BLaER1 (cell line): Measurements from ENCODE around the gene CDH23.

Source experiments
- H3K27ac ChIP-seq: shearing (Covaris generic); formaldehyde crosslinking; 2 replicates; pipeline ENCODE4 v1.8.1; 2022
- H3K27me3 ChIP-seq: shearing (Covaris generic); formaldehyde crosslinking; 2 replicates; pipeline ENCODE4 v1.8.1; 2022
- H3K36me3 ChIP-seq: shearing (Covaris generic); formaldehyde crosslinking; 2 replicates; pipeline ENCODE4 v1.8.1; 2022
- H3K4me1 ChIP-seq: shearing (Covaris generic); formaldehyde crosslinking; 2 replicates; pipeline ENCODE4 v1.8.1; 2022
- H3K4me2 ChIP-seq: shearing (Covaris generic); formaldehyde crosslinking; 2 replicates; pipeline ENCODE4 v1.8.1; 2022
- H3K4me3 ChIP-seq: shearing (Covaris generic); formaldehyde crosslinking; 2 replicates; pipeline ENCODE4 v1.8.1; 2022
- H3K9ac ChIP-seq: shearing (Covaris generic); formaldehyde crosslinking; 2 replicates; pipeline ENCODE4 v1.8.1; 2022
- H3K9me3 ChIP-seq: shearing (Covaris generic); formaldehyde crosslinking; 2 replicates; pipeline ENCODE4 v1.8.1; 2022
- H4K20me1 ChIP-seq: shearing (Covaris generic); formaldehyde crosslinking; 2 replicates; pipeline ENCODE4 v1.8.1; 2022
- Cebpa-rat ChIP-seq: shearing (Covaris generic); IDR thresholded peaks from 2 replicates; pipeline ENCODE4 v1.8.1; 2022

Gene CDH23

DNA sequence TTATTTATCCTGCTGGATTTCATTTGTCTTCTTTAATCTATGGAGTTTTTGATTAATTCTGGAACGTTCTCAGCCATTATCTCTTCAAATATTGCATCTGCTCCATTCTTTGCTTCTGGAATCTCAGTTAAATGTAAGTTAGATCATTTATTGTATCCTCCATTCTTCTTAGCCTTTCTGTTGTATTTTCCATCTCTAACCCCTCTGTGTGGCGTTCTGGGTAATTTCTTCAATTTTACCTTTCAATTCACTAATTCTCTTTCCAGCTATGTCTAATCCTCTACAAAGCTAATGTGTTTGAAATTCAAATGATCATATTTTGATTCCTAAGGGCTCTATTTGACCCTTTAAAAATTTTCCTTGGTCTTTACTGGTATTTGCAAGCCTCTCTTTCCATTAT is 92.4 kb downstream of the CDH23 start:
- H3K9ac ChIP-seq, result no peak overlapping the region
- no peaks in the 10 kb centered on the region for H3K36me3 ChIP-seq
- H4K20me1 ChIP-seq, result no peaks in the 10 kb centered on the region
- no peak for TF ChIP-seq Cebpa-rat
- H3K27me3 ChIP-seq, result no peaks in the 10 kb centered on the region
- no peak overlapping the region for H3K4me2 ChIP-seq
- H3K9me3 ChIP-seq, result peaks cover 7% of the 10 kb centered on the region
- H3K4me3 ChIP-seq, result no peak overlapping the region
- H3K4me1 ChIP-seq, result peaks cover 3% of the 10 kb centered on the region; the same call in 1 of the 2 replicates
- H3K27ac ChIP-seq, result no peak overlapping the region

DNA sequence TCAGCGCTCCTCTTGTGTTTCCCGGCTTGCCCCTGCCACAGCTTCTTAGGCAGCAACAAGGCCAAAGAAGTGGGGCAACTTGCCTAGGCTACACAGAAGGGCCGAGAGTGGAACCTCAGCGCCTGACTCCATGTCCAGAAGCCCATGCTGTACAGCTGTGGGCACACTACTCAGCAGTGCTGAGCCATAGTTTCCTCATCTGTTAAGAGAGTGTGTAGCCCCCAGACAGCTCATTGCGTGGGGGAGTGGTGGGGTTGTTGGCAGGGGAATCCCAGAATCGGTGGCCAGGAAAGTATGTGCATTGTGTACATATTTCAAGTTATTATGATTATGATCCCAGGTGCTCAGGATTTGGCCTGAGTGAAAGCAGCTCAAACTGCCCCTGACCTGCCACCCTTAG is 96.2 kb downstream of the CDH23 start:
- Histone ChIP-seq H3K36me3 (no peaks in the 10 kb centered on the region), H3K27me3 (no peaks in the 10 kb centered on the region), H4K20me1 (no peaks in the 10 kb centered on the region), H3K9ac (no peak overlapping the region), H3K27ac (no peak overlapping the region), H3K4me1 (peaks cover 5% of the 10 kb centered on the region; the same call in 1 of the 2 replicates), H3K4me3 (no peak overlapping the region), H3K4me2 (no peak overlapping the region), H3K9me3 (peaks cover 7% of the 10 kb centered on the region)
- TF ChIP-seq Cebpa-rat, result no peak

DNA sequence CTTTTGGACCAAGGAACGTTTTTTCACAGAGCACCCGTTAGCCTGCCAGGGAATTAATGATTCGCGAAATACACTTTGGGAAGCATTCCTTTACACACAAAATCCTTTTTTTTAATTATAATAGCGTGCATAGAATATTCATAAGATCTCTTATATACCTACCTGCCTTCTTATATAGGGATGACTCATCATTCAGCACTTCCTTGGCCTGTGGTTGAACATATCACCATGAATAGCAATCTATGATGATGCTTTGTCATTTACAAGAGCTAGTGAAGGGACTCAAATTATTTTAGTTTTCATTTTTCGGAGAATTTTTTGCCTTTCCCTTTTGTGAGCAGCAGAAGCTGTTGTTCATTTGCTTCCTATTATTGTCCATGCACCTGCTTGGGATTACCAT is 97.0 kb downstream of the CDH23 start:
- no peak overlapping the region for H3K27ac ChIP-seq
- no peak overlapping the region for H3K4me2 ChIP-seq
- H3K9me3 ChIP-seq, result peaks cover 7% of the 10 kb centered on the region
- no peak overlapping the region for H3K4me3 ChIP-seq
- H3K4me1 ChIP-seq, result peaks cover 5% of the 10 kb centered on the region; the same call in 1 of the 2 replicates
- no peaks in the 10 kb centered on the region for H3K36me3 ChIP-seq
- no peaks in the 10 kb centered on the region for H3K27me3 ChIP-seq
- no peak for TF ChIP-seq Cebpa-rat
- H3K9ac ChIP-seq, result no peak overlapping the region
- H4K20me1 ChIP-seq, result no peaks in the 10 kb centered on the region

DNA sequence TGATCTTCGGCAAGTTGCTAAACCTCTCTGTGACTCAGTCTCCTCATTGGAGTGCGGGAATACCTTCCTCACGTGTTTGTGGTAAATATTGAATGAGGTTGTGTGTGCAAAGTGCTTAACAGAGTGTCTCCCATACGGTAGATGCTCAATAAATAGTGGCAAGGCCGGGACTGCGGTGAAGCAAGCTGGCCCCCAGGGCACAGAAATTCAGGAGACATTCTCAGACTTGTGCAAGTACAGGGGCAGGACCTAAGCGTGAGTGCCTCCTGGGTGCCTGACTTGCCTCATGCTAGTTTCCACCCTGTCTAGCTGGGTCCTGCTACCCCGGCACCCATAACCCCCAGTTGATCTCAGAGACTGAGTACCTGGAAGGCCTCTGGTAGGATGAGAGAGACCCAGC is 97.8 kb downstream of the CDH23 start:
- Histone ChIP-seq H3K4me2 (no peak overlapping the region), H3K4me3 (no peak overlapping the region)

GRCh38 chr10:71494980-71495381 is 98.3 kb downstream of the CDH23 start:
- Histone ChIP-seq H3K4me1 (peaks cover 5% of the 10 kb centered on the region; the same call in 1 of the 2 replicates), H3K9ac (no peak overlapping the region), H3K27ac (no peak overlapping the region), H3K4me3 (no peak overlapping the region), H4K20me1 (no peaks in the 10 kb centered on the region), H3K36me3 (no peaks in the 10 kb centered on the region), H3K27me3 (no peaks in the 10 kb centered on the region), H3K4me2 (no peak overlapping the region), H3K9me3 (no peaks in the 10 kb centered on the region)
- no peak for TF ChIP-seq Cebpa-rat

More for the DNA sequence above, 97.8 kb downstream of the CDH23 start:
- Histone ChIP-seq H3K9ac (no peak overlapping the region), H3K4me1 (peaks cover 5% of the 10 kb centered on the region; the same call in 1 of the 2 replicates), H3K36me3 (no peaks in the 10 kb centered on the region), H3K27ac (no peak overlapping the region), H3K9me3 (0 out of 2 replicates have a peak, but pooled peaks cover under 1% of the 10 kb centered on the region), H4K20me1 (no peaks in the 10 kb centered on the region), H3K27me3 (no peaks in the 10 kb centered on the region)
- no peak for TF ChIP-seq Cebpa-rat

- no peak overlapping the region for H3K9ac ChIP-seq
- no peaks in the 10 kb centered on the region for H3K36me3 ChIP-seq
- no peak for TF ChIP-seq Cebpa-rat
- peaks cover 5% of the 10 kb centered on the region; the same call in 1 of the 2 replicates for H3K4me1 ChIP-seq
- no peaks in the 10 kb centered on the region for H3K27me3 ChIP-seq
- no peak overlapping the region for H3K27ac ChIP-seq
- no peaks in the 10 kb centered on the region for H4K20me1 ChIP-seq
- H3K9me3 ChIP-seq, result no peaks in the 10 kb centered on the region
- no peak overlapping the region for H3K4me2 ChIP-seq
- H3K4me3 ChIP-seq, result no peak overlapping the region
These were observed 100.4 kb downstream of the CDH23 start for GRCh38 chr10:71496927-71497762.

- Histone ChIP-seq H3K9me3 (no peaks in the 10 kb centered on the region), H3K27ac (no peak overlapping the region), H3K4me2 (no peak overlapping the region), H3K4me3 (no peak overlapping the region), H3K9ac (no peak overlapping the region), H3K4me1 (peaks cover 5% of the 10 kb centered on the region; the same call in 1 of the 2 replicates), H4K20me1 (no peaks in the 10 kb centered on the region), H3K27me3 (no peaks in the 10 kb centered on the region), H3K36me3 (no peaks in the 10 kb centered on the region)
- TF ChIP-seq Cebpa-rat, result no peak
These were observed 101.1 kb downstream of the CDH23 start for GRCh38 chr10:71497763-71498326.

DNA sequence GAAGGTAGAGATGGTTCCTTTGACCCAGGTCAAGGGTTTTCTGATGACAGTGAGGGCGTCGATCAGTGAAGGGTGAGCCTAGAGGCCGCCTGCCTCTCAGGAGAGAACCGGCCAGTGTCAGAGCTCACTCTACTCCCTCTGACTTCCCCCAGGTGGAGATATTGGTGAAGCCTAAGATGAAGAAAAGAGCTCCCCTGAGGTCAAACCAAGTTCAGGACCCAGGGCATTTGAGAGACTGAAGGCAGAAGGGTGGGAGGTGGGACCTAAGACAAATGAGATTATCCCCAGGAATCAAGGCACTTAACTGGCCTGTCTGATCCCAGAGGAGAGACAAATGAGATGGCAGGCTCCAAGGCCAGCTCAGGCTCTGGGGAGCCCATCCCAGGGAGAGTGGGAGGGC is 104.7 kb downstream of the CDH23 start:
- Histone ChIP-seq H3K27me3 (no peaks in the 10 kb centered on the region), H3K36me3 (no peaks in the 10 kb centered on the region), H3K27ac (no peak overlapping the region), H3K9ac (no peak overlapping the region), H4K20me1 (no peaks in the 10 kb centered on the region), H3K4me3 (no peak overlapping the region), H3K4me1 (peaks cover 13% of the 10 kb centered on the region), H3K4me2 (no peak overlapping the region), H3K9me3 (no peaks in the 10 kb centered on the region)
- TF ChIP-seq Cebpa-rat, result no peak

DNA sequence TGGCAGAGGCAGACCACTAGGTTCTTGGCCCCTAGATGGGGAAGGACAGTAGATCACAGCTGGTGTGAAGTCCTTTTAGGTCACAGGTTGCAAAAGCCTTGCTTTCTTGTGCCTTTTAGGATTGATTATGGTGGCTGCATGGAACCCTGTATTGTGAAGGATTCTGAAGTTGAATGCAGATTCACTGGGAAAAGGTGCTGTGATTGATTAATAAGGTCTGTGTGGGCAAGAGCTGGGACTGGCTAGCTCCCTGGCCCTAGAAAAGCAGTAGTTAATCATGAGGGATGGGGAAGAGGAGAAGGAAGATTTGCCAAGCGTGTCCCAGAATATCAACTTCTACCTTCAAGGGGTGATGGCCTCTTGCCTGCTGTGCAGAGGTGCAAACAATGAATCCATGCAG is 105.5 kb downstream of the CDH23 start:
- Histone ChIP-seq H3K9ac (no peak overlapping the region), H3K4me2 (no peak overlapping the region), H3K4me1 (peaks cover 13% of the 10 kb centered on the region), H3K36me3 (no peaks in the 10 kb centered on the region), H3K9me3 (no peaks in the 10 kb centered on the region), H3K27me3 (no peaks in the 10 kb centered on the region), H4K20me1 (no peaks in the 10 kb centered on the region), H3K27ac (no peak overlapping the region), H3K4me3 (no peak overlapping the region)
- no peak for TF ChIP-seq Cebpa-rat

GRCh38 chr10:71502851-71503250 is 106.1 kb downstream of the CDH23 start:
- H3K4me2 ChIP-seq, result no peak overlapping the region

More at GRCh38 chr10:71502851-71503250, 106.1 kb downstream of the CDH23 start:
- Histone ChIP-seq H3K27me3 (no peaks in the 10 kb centered on the region), H3K9ac (no peak overlapping the region), H4K20me1 (no peaks in the 10 kb centered on the region), H3K9me3 (no peaks in the 10 kb centered on the region), H3K27ac (no peak overlapping the region), H3K4me1 (peaks cover 13% of the 10 kb centered on the region), H3K4me3 (no peak overlapping the region), H3K36me3 (no peaks in the 10 kb centered on the region)
- TF ChIP-seq Cebpa-rat, result no peak
